H1 (cell line): ENCODE data around the gene CPNE8. TPM values are rescaled to one million over a fixed set of nuclear protein-coding genes. Genes with fewer than 3 reads are reported as not detected.

ENCODE experiments used
- CTCF ChIA-PET: fragments of 300-600 bp; sonication (Branson Sonifier 250); formaldehyde crosslinking; loops from one replicate; lab custom pipeline; 2021; ENCODE audit not compliant: partially characterized antibody; lab: Charles Lee
- POLR2A ChIA-PET: fragments of 300-600 bp; sonication (Branson Sonifier 250); formaldehyde crosslinking; loops from one replicate; lab custom pipeline; 2021; ENCODE audit warnings: inconsistent platforms; ENCODE audit not compliant: partially characterized antibody; lab: Charles Lee
- DNase-seq, 2 experiments: peaks; one replicate each; pipeline versions ENCODE4 v3.0.0 to v3.0.0-alpha.2; 2010 to 2022; ENCODE audit warnings: low spot score in 2 of 2, low read depth in 1 of 2, mixed read lengths in 1 of 2
- FAIRE-seq: peaks from 2 replicates; lab custom pipeline; 2011; peaks lifted over from hg19 to GRCh38; lab: Jason Lieb, UNC
- H2AFZ ChIP-seq: 2 replicates; pipeline ENCODE4 v1.8.1; 2012; ENCODE audit warnings: low read length, inconsistent platforms
- H2AK5ac ChIP-seq: 2 replicates; pipeline ENCODE4 v1.6.1; 2013; ENCODE audit warnings: low read depth, low read length
- H2BK120ac ChIP-seq: replicated peaks from 2 replicates; pipeline ENCODE3; 2013; ENCODE audit warnings: low read depth, low read length, inconsistent platforms
- H2BK12ac ChIP-seq: 2 replicates; pipeline ENCODE4 v1.6.1; 2013; ENCODE audit warnings: low read depth, low read length
- H2BK15ac ChIP-seq: 2 replicates; pipeline ENCODE4 v1.6.1; 2013; ENCODE audit warnings: low read length
- H2BK20ac ChIP-seq: 2 replicates; pipeline ENCODE4 v1.6.1; 2013; ENCODE audit warnings: low read length
- H2BK5ac ChIP-seq: 2 replicates; pipeline ENCODE4 v1.6.1; 2013; ENCODE audit warnings: low read depth, low read length
- H3K14ac ChIP-seq: 2 replicates; pipeline ENCODE4 v1.6.1; 2013; ENCODE audit warnings: inconsistent platforms; ENCODE audit not compliant: insufficient read length
- H3K18ac ChIP-seq: 2 replicates; pipeline ENCODE4 v1.6.1; 2013; ENCODE audit warnings: low read length; ENCODE audit errors: extremely low read depth
- H3K23ac ChIP-seq: 2 replicates; pipeline ENCODE4 v1.6.1; 2013; ENCODE audit warnings: inconsistent platforms; ENCODE audit not compliant: insufficient read length
- H3K23me2 ChIP-seq: 2 replicates; pipeline ENCODE4 v1.6.1; 2013; ENCODE audit warnings: low read depth, low read length
- H3K27ac ChIP-seq: 2 replicates; pipeline ENCODE4 v1.6.1; 2011; ENCODE audit warnings: low read depth, low read length, inconsistent platforms
- H3K27me3 ChIP-seq, 4 experiments: replicated peaks in 1 of 4; 1 replicate in 1 of 4; 2 replicates in 3 of 4; pipeline versions ENCODE4 v1.6.1 to v1.8.1; 2011 to 2013; ENCODE audit warnings: low read length in 3 of 4, mild to moderate bottlenecking in 3 of 4, inconsistent platforms in 2 of 4, mixed read lengths in 2 of 4, moderate library complexity in 1 of 4; ENCODE audit not compliant: control insufficient read depth in 3 of 4, insufficient read depth in 3 of 4; ENCODE audit errors: extremely low read depth in 1 of 4
- H3K36me3 ChIP-seq, 4 experiments: 2 replicates each; pipeline versions ENCODE4 v1.6.1 to v1.8.1; 2011 to 2013; ENCODE audit warnings: mild to moderate bottlenecking in 4 of 4, low read length in 3 of 4, moderate library complexity in 2 of 4, control low read depth in 1 of 4, inconsistent platforms in 1 of 4; ENCODE audit not compliant: insufficient read depth in 4 of 4, control insufficient read depth in 2 of 4
- H3K4ac ChIP-seq: replicated peaks from 2 replicates; pipeline ENCODE3; 2013; ENCODE audit warnings: low read length, low read depth, mixed read lengths, inconsistent platforms; ENCODE audit not compliant: insufficient read length
- H3K4me1 ChIP-seq, 4 experiments: replicated peaks in 1 of 4; 1 replicate in 1 of 4; 2 replicates in 3 of 4; pipeline versions ENCODE4 v1.6.1 to v1.8.1; 2011 to 2013; ENCODE audit warnings: low read length in 3 of 4, inconsistent platforms in 2 of 4, mixed read lengths in 1 of 4; ENCODE audit not compliant: insufficient read depth in 4 of 4, control insufficient read depth in 3 of 4
- H3K4me2 ChIP-seq, 2 experiments: 2 replicates each; pipeline versions ENCODE4 v1.6.1 to v1.8.1; 2011 to 2013; ENCODE audit warnings: low read depth in 2 of 2, low read length in 2 of 2, control low read depth in 1 of 2, inconsistent platforms in 1 of 2, mild to moderate bottlenecking in 1 of 2; ENCODE audit not compliant: insufficient read depth in 1 of 2
- H3K4me3 ChIP-seq, 4 experiments: fragments of 200-600, 300-600 bp in 1 of 4; sonication (generic), shearing (Covaris generic), sonication (Bioruptor Twin) in 1 of 4; 2 replicates each; pipeline versions ENCODE4 v1.5.1 to v1.8.1; 2011 to 2016; ENCODE audit warnings: low read length in 4 of 4, low read depth in 3 of 4, control low read depth in 2 of 4, inconsistent platforms in 2 of 4, mild to moderate bottlenecking in 2 of 4, mixed read lengths in 1 of 4, moderate library complexity in 1 of 4; ENCODE audit not compliant: insufficient read depth in 2 of 4; ENCODE audit errors: extremely low read depth in 1 of 4
- H3K56ac ChIP-seq: replicated peaks from 2 replicates; pipeline ENCODE3; 2013; ENCODE audit warnings: low read depth, mild to moderate bottlenecking, mixed read lengths, low read length, inconsistent platforms; ENCODE audit not compliant: insufficient read length
- H3K79me1 ChIP-seq: 2 replicates; pipeline ENCODE4 v1.6.1; 2013; ENCODE audit warnings: low read depth, low read length, control low read depth
- H3K79me2 ChIP-seq, 2 experiments: 2 replicates each; pipeline versions ENCODE4 v1.6.1 to v1.8.1; 2012 to 2013; ENCODE audit warnings: low read length in 2 of 2, mild to moderate bottlenecking in 2 of 2, inconsistent platforms in 1 of 2; ENCODE audit not compliant: insufficient read depth in 2 of 2, control insufficient read depth in 1 of 2
- H3K9ac ChIP-seq, 4 experiments: replicated peaks in 1 of 4; 1 replicate in 1 of 4; 2 replicates in 3 of 4; pipeline versions ENCODE4 v1.6.1 to v1.8.1; 2011 to 2013; ENCODE audit warnings: low read depth in 3 of 4, low read length in 3 of 4, control low read depth in 2 of 4, mild to moderate bottlenecking in 2 of 4, moderate library complexity in 2 of 4, inconsistent platforms in 1 of 4; ENCODE audit errors: extremely low read depth in 1 of 4
- H3K9me3 ChIP-seq, 2 experiments: 2 replicates each; pipeline versions ENCODE4 v1.6.1 to v1.8.1; 2012 to 2013; ENCODE audit warnings: mild to moderate bottlenecking in 2 of 2, moderate library complexity in 2 of 2, control low read depth in 1 of 2, inconsistent platforms in 1 of 2, low read depth in 1 of 2, low read length in 1 of 2, mixed read lengths in 1 of 2; ENCODE audit not compliant: insufficient read depth in 2 of 2
- H4K20me1 ChIP-seq, 2 experiments: replicated peaks in 1 of 2; 2 replicates each; pipeline versions ENCODE3 to v1.8.1; 2011 to 2013; ENCODE audit warnings: inconsistent platforms in 2 of 2, low read length in 2 of 2, mild to moderate bottlenecking in 1 of 2; ENCODE audit not compliant: insufficient read depth in 2 of 2, control insufficient read depth in 1 of 2
- H4K5ac ChIP-seq: 2 replicates; pipeline ENCODE4 v1.6.1; 2013; ENCODE audit warnings: low read length, low read depth, mixed read lengths, inconsistent platforms; ENCODE audit not compliant: insufficient read length
- H4K8ac ChIP-seq: 2 replicates; pipeline ENCODE4 v1.8.0; 2013; ENCODE audit warnings: mild to moderate bottlenecking, moderate library complexity, low read length, inconsistent platforms; ENCODE audit not compliant: insufficient read depth; ENCODE audit errors: extremely low read depth
- H4K91ac ChIP-seq: replicated peaks from 2 replicates; pipeline ENCODE3; 2013; ENCODE audit warnings: low read length, mixed read lengths, inconsistent platforms; ENCODE audit not compliant: insufficient read length
- ASH2L ChIP-seq: fragments of 200-600, 300-600 bp; sonication (generic); IDR thresholded peaks from one replicate; pipeline ENCODE4 v1.7.1; 2017; ENCODE audit warnings: low read length
- CHD2 ChIP-seq: IDR thresholded peaks from 2 replicates; pipeline ENCODE4 v1.6.1; 2012; ENCODE audit warnings: low read length, improper control_type of control experiment
- CTBP2 ChIP-seq: IDR thresholded peaks from 2 replicates; pipeline ENCODE4 v1.7.0; 2011; ENCODE audit warnings: borderline replicate concordance, mild to moderate bottlenecking, moderate library complexity, mixed read lengths, low read length; ENCODE audit not compliant: insufficient read depth, insufficient read length
- MAX ChIP-seq: IDR thresholded peaks from 2 replicates; pipeline ENCODE4 v1.6.1; 2012; ENCODE audit warnings: inconsistent platforms
- RAD21 ChIP-seq, 2 experiments: IDR thresholded peaks in 1 of 2; conservative IDR thresholded peaks in 1 of 2; 2 replicates each; pipeline ENCODE4 v1.6.1; 2011; ENCODE audit warnings: low read depth in 2 of 2, low read length in 2 of 2, improper control_type of control experiment in 1 of 2, inconsistent platforms in 1 of 2, mild to moderate bottlenecking in 1 of 2, moderate library complexity in 1 of 2
- WGBS, 2 experiments: shearing (Covaris generic) in 1 of 2; methylation state at CpG; one replicate each; pipeline versions ENCODE4 v1.1.6 to v1.1.7; 2013 to 2015; ENCODE audit warnings: low lambda C conversion rate in 2 of 2, mixed read lengths in 2 of 2, inconsistent platforms in 1 of 2, low coverage in 1 of 2, missing lambda C conversion rate in 1 of 2; ENCODE audit not compliant: insufficient replicate concordance in 2 of 2, insufficient coverage in 1 of 2, insufficient read length in 1 of 2; ENCODE audit errors: extremely low coverage in 1 of 2, missing lambda C conversion rate in 1 of 2; 5-methylcytosine and 5-hydroxymethylcytosine counted together
- polyA plus RNA-seq, 7 experiments: library from polyadenylated mRNA; depleted of rRNA in 3 of 7; stranded (reverse) in 5 of 7; unstranded in 2 of 7; fragments of >200 nt in 5 of 7; fragments of 200-250 nt in 2 of 7; gene quantifications; 1 replicate in 5 of 7; 2 replicates in 1 of 7; 4 replicates in 1 of 7; pipeline versions ENCODE4 v1.2.1 to v1.2.3, GENCODE V29; 2011 to 2013; ENCODE audit warnings: missing spikeins in 2 of 7, mixed read lengths in 2 of 7
- total RNA-seq: library from RNA; stranded (reverse); fragmentation: NEBNext Ultra II Directional; extraction: Animal tissue kit (Norgen Biotek cat#: 25700); gene quantifications from 2 replicates; pipeline ENCODE4 v1.2.1, GENCODE V29; 2021

The CPNE8 gene
- total and polyA plus RNA-seq, 2 of the 8 experiments (the other 6 are each of a cell fraction or from before 2014, with no cell fraction given), result 2.5 to 6.8 TPM

GRCh38 chr12:38691164-38691563 lies 214.2 kb downstream of the CPNE8 start:
- no peak overlapping the region for H3K23ac ChIP-seq
- no peak for DNase-seq
- TF ChIP-seq ASH2L, result no peak
- no peak for TF ChIP-seq MAX
- TF ChIP-seq RAD21 (IDR thresholded peaks at IDR 0.05 in 1 of 2, conservative IDR thresholded peaks at IDR 0.05 in 1 of 2; ENCODE audit: low read depth in 2 of 2, low read length in 2 of 2), result no peak
- TF ChIP-seq CHD2, result no peak
- TF ChIP-seq CTBP2, result no peak
- TF ChIP-seq, all 59 proteins: peak for 0

More at GRCh38 chr12:38691164-38691563, 214.2 kb downstream of the CPNE8 start:
- no peaks in the 10 kb centered on the region for H3K9me3 ChIP-seq
- no peaks in the 10 kb centered on the region for H3K79me1 ChIP-seq
- no peak overlapping the region for H3K9ac ChIP-seq
- no peak overlapping the region for H3K27ac ChIP-seq
- no peak overlapping the region for H3K4ac ChIP-seq
- H2BK20ac ChIP-seq, result no peak overlapping the region
- no peak overlapping the region for H2BK15ac ChIP-seq
- 94% methylated on average over 2 of the region's 2 CpGs; no CpG with 5 or more reads in 1 of the 2 experiments for WGBS, 2 experiments
- no peak overlapping the region for H2BK120ac ChIP-seq
- H3K27me3 ChIP-seq, result no peaks in the 10 kb centered on the region
- H3K4me1 ChIP-seq, result no peaks in the 10 kb centered on the region
- H4K91ac ChIP-seq, result no peak overlapping the region
- H3K14ac ChIP-seq, result no peak overlapping the region
- H2BK5ac ChIP-seq, result no peak overlapping the region
- H2BK12ac ChIP-seq, result no peak overlapping the region
- H3K56ac ChIP-seq, result no peak overlapping the region
- H3K23me2 ChIP-seq, result no peaks in the 10 kb centered on the region
- ChIA-PET POLR2A (no interaction called here), CTCF (no interaction called here)
- H4K8ac ChIP-seq, result no peak overlapping the region
- H3K36me3 ChIP-seq, result no peaks in the 10 kb centered on the region
- no peaks in the 10 kb centered on the region for H4K20me1 ChIP-seq
- H3K4me3 ChIP-seq, result no peak overlapping the region
- no peaks in the 10 kb centered on the region for H3K79me2 ChIP-seq
- H3K18ac ChIP-seq, result no peak overlapping the region
- no peak overlapping the region for H4K5ac ChIP-seq
- no peak overlapping the region for H3K4me2 ChIP-seq
- FAIRE-seq, result no peak
- no peak overlapping the region for H2AFZ ChIP-seq
- H2AK5ac ChIP-seq, result no peak overlapping the region
